Dedifferentiated amniotic fluid mesenchymal stem cell (primary cell): ENCODE data around the gene KIF5C.

Experiments
- DNase-seq: peaks from one replicate; pipeline ENCODE4 v3.0.0-alpha.2; 2016; ENCODE audit errors: extremely low spot score

KIF5C gene

GRCh38 chr2:149041482-149041881 is 166.5 kb downstream of the KIF5C start:
- no peak for DNase-seq

GRCh38 chr2:149042881-149043280 is 167.9 kb downstream of the KIF5C start:
- no peak for DNase-seq

- no peak for DNase-seq
Observed at GRCh38 chr2:149044500-149044899, 169.5 kb downstream of the KIF5C start.

GRCh38 chr2:149047118-149047517 is 172.1 kb downstream of the KIF5C start:
- DNase-seq, result no peak

- no peak for DNase-seq
Observed at GRCh38 chr2:149049142-149049541, 174.1 kb downstream of the KIF5C start.

GRCh38 chr2:149050188-149050587 is 175.2 kb downstream of the KIF5C start:
- DNase-seq, result no peak

GRCh38 chr2:149055751-149056150 is 180.7 kb downstream of the KIF5C start:
- no peak for DNase-seq

- no peak for DNase-seq
Observed at GRCh38 chr2:149056541-149057255, 181.7 kb downstream of the KIF5C start.

GRCh38 chr2:149057401-149057800 is 182.4 kb downstream of the KIF5C start:
- DNase-seq, result no peak

- DNase-seq, result no peak
Observed at GRCh38 chr2:149058936-149059335, 183.9 kb downstream of the KIF5C start.

- DNase-seq, result no peak
Observed at GRCh38 chr2:149059822-149060221, 184.8 kb downstream of the KIF5C start.

- DNase-seq, result no peak
Observed at GRCh38 chr2:149061133-149061745, 186.2 kb downstream of the KIF5C start.

GRCh38 chr2:149062531-149062930 is 187.5 kb downstream of the KIF5C start:
- DNase-seq, result no peak

GRCh38 chr2:149063177-149063576 is 188.2 kb downstream of the KIF5C start:
- no peak for DNase-seq

GRCh38 chr2:149064365-149064841 is 189.4 kb downstream of the KIF5C start:
- no peak for DNase-seq

- DNase-seq, result no peak
Observed at GRCh38 chr2:149064856-149065630, 190.0 kb downstream of the KIF5C start.

- no peak for DNase-seq
Observed at GRCh38 chr2:149068225-149068995, 193.4 kb downstream of the KIF5C start.

GRCh38 chr2:149068996-149069888 is 194.2 kb downstream of the KIF5C start:
- peak; percentile 63 for DNase-seq

GRCh38 chr2:149070681-149071320 is 195.8 kb downstream of the KIF5C start:
- no peak for DNase-seq

GRCh38 chr2:149075105-149075504 is 200.1 kb downstream of the KIF5C start:
- no peak for DNase-seq
